Fibroblast of skin of abdomen (primary cell): ENCODE measurements around the gene KRTAP20-2. TPM values are rescaled to one million over a fixed set of nuclear protein-coding genes. Genes with fewer than 3 reads are reported as not detected.

Experiments
- DNase-seq: peaks from one replicate; pipeline ENCODE4 v3.0.0-alpha.2; 2013
- polyA plus RNA-seq, 2 experiments: library from polyadenylated mRNA; unstranded; fragments of 120-200 nt; gene quantifications; one replicate each; pipeline ENCODE4 v1.2.1, GENCODE V29; 2013; ENCODE audit not compliant: insufficient read length in 2 of 2

KRTAP20-2 gene
- polyA plus RNA-seq (2013, experiment 1 of 2; ENCODE audit: insufficient read length): not detected
- polyA plus RNA-seq (2013, experiment 2 of 2; ENCODE audit: insufficient read length): not detected

DNA sequence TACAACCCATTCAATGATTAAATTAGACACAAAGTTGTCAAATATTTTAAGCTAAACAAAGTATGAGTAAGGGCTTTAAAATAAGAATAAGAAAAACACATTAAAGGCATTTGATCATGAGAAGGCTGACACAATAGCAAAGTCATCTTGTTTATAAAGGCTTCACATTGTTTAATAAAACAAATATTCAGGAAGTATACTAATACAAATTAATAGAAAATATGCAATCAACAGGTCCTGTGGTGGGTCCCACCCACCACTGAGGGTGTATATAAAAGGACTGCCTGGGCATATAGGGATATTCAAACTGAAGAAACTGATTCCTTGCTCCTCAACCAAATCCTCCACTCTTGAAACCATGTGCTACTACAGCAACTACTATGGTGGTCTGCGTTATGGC lies at the start of gene KRTAP20-2:
Gene KRTAP20-2 (plus strand): TSS at position 301 of the 400 bp plus-strand sequence. CDS start 58 bp downstream, at position 359.
- DNase-seq: no peak

DNA sequence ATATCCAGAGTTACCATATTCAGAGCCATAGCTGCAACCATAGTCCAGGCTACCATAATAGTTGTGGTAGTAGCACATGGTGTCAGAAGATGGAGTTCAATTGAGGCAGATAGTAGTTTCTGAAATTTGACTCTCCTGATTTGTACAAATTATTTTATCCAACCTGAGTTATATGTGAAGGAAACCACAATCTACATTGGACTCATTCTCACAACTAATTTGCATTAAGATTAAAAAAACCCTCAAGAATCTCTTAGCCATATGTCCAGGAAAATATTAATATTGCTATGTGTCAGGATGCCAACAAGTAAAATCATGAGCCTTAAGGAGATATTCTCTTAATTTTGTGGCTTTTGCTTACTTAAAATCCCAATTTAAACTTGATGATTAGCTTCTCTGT lies 44.7 kb upstream of the KRTAP20-2 start, which contains the start of gene KRTAP22-2:
Gene KRTAP22-2 (minus strand): TSS at position 101 of the 400 bp plus-strand sequence.
- no peak for DNase-seq

DNA sequence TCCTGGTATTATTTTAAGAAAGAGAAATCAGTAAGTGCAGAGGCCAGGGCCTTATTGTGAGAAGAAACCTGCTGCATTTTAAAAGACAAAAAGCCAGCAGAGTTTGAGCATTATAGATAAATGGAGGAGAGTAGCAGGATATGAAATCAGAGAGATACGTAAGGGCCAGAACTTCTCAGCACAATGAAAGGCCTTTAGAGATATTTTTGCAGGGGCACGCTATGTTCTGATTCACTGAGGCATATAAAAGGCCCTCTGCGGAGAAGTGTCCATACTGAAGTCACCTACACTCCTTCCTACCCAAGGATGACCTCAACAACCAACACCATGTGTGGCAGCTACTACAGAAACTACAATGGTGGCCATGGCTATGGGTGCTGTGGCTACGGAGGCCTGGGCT lies 42.9 kb upstream of the KRTAP20-2 start, which contains the start of gene KRTAP6-3:
Gene KRTAP6-3 (plus strand): TSS at position 301 of the 400 bp plus-strand sequence. CDS start 6 bp downstream, at position 307.
- no peak for DNase-seq

DNA sequence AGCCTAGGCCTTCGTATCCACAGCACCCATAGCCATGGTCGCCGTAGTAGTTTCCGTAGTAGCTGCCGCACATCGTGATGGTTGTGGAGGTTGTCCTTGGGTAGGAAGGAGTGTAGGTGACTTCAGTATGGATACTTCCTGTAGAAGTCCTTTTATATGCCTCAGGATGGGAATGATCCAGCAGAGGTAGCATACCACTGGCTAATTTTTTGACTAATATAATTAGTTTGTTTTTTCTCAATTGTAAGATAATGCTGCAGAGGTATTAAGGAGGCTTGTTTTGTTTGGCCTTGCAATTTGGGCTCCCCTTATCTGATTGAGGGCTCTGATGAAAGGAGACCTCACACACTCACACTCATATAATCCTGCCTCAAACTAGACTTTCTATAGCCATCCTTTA lies 36.2 kb upstream of the KRTAP20-2 start, which contains the start of gene KRTAP6-2:
Gene KRTAP6-2 (minus strand): TSS at position 101 of the 400 bp plus-strand sequence. CDS start 28 bp downstream, at position 73.
- no peak for DNase-seq

DNA sequence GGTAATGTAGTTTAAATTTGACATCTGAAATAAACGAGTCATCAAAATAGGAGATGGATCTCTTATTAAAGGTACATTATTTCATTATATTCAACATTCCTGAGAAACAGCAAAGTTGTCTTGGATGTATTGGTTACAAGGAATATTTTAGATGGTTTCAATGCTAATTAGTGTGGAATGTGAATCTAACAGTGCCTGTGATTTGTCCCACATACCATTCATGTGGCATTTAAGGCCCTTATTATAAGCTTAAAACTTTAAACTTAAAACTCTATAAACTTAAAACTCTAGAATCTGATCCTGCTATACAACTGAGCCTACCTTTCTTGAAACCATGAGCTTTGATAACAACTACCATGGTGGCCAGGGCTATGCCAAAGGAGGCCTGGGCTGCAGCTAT lies 34.2 kb upstream of the KRTAP20-2 start, which contains the start of gene KRTAP22-1:
Gene KRTAP22-1 (plus strand): TSS at position 301 of the 400 bp plus-strand sequence.
- DNase-seq: no peak

DNA sequence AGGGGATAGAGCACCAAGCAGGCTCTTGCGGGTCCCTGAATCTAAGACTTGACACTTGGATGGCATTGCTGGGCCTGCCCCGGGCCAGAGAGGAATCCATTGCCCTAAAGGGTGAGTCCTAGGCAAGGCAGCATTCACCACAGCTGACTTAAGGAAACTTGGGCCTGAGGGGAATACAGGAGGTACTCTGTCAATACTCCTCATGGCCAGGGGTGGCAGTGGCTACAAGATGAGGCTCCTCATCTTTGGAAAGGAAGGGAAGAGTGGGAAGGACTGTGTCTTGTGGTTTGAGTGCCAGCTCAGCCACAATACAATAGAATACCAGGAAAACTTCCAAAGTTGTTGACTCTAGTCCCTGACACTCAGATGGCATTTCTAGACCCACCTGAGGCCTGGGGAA lies 29.0 kb upstream of the KRTAP20-2 start:
- DNase-seq: no peak

DNA sequence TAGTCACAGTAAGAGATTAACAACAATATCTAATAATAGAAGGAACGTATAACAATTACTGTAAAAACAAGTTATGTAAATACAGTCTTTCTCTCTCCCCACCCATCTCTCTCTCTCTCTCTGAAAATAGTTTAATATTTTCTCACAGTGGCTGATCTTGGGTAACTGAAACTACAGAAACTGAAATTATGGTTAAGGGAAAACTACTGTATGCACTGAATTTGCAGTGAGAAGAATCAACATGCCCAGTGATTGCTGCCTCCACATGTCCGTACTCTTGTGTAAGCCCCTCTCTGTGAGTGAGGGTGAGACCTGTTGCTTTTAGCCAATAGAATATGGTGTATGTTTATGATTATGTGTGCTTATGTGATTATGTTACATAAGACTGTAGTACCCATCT lies 22.9 kb upstream of the KRTAP20-2 start:
- DNase-seq: no peak

DNA sequence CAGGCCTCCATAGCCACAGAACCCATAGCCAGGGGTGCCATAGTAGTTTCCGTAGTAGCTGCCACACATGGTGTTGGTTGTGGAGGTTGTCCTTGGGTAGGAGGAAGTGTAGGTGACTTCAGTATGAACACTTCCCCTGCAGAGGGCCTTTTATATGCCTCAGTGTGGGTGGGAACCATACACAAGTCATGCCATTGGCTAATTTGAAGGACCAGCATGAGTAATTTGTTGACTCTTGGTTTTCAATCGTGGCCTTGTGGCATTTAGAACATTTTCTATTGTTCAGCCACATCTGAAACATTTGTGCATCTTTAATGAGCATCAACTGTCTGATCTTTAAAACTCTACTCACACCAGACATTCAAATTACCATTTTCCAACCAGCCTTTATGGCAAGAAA lies 21.2 kb upstream of the KRTAP20-2 start, which contains the start of gene KRTAP6-1:
Gene KRTAP6-1 (minus strand): TSS at position 95 of the 400 bp plus-strand sequence. CDS start 26 bp downstream, at position 69.
- no peak for DNase-seq

DNA sequence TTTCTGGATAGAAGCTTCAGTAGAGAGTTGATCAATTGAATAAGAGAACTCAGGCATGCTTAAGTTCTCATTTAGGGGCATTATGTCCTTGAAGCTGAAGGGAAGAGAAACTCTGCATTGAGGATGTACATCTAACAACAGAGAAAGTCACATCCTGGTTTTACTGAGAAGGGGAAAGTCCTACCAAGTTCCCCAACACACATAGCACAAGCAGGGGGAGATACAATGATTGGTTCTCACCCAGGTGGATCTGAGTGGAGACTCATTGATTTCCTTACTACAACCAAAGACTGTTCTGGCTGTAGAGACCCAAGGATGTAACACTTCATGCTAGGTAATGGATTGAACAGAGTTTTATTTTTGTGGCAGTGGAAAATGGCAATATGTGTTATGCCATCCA lies 19.8 kb upstream of the KRTAP20-2 start:
- no peak for DNase-seq

DNA sequence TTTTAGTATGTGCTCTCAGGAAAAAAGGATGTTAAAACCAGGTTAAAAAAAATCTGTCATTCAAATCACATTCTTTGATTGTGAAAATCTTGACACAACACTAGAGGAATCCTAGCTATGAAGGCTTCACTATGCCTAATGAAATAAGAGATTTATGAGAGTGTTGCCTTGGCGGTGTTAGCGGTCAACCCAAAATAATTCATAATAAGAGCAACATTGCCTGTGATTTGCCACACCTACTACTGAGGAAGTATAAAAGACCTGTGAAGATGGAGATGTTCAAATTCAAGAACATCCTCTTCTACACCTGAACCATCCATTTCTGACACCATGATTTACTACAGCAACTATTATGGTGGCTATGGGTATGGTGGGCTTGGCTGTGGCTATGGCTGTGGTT lies 18.9 kb upstream of the KRTAP20-2 start, which contains the start of gene KRTAP20-1:
Gene KRTAP20-1 (plus strand): TSS at position 301 of the 400 bp plus-strand sequence. CDS start 30 bp downstream, at position 331.
- DNase-seq: no peak

DNA sequence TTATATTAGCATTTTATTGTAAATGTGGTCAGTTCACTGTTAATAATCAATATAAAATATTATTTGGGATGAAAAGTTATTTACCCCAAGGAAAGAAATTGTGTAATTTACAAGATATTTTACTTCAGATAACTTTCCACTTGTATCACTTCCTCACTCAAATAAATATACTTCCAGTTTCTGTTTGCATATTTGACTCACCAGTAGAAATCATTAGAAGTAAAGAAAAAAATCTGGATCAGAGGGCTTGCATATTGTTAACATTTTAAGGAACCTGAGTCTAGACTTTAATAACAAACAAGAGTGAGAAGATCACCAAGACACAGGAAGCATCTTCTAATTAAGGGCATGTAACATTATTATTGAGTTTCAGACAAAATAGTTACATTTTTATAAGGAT lies 14.9 kb upstream of the KRTAP20-2 start:
- no peak for DNase-seq

DNA sequence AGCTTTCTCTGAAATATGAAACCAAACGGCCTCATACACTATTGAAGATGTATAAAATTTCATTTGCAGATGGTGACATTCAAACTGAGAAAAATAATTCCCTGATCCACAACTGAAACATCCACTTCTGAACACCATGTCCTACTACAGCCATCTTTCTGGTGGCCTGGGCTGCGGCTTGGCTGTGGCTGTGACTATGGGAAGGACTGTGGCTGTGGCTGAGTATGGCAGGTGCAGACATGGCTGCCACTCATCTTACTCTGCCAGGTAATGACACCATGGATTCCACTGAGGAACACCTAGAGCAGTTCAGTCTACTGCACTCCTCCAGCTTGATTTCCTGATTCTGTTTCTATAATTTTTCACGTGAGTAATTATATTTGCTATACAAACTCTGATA lies 14.5 kb upstream of the KRTAP20-2 start, which contains the start of gene KRTAP20-4:
Gene KRTAP20-4 (plus strand): TSS at position 106 of the 400 bp plus-strand sequence.
- no peak for DNase-seq

DNA sequence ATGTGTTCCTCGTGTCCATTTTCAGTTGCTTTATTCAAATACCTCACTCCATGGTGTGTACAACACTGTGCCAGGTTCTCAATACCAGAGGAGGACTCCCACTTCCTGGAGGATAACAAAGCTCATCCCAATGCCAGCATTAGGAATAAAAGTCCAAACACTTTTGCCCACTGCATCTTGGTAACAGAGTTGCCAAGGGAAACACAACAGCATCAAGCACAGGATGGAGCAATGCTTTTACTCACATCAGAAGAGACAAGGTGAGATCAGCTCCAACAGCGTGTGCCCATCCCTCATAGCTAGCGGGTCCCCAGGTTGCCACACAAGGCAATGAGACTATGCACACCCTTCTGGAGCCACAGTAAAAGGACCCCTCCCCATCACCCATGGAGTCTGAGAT lies 11.6 kb upstream of the KRTAP20-2 start:
- no peak for DNase-seq

DNA sequence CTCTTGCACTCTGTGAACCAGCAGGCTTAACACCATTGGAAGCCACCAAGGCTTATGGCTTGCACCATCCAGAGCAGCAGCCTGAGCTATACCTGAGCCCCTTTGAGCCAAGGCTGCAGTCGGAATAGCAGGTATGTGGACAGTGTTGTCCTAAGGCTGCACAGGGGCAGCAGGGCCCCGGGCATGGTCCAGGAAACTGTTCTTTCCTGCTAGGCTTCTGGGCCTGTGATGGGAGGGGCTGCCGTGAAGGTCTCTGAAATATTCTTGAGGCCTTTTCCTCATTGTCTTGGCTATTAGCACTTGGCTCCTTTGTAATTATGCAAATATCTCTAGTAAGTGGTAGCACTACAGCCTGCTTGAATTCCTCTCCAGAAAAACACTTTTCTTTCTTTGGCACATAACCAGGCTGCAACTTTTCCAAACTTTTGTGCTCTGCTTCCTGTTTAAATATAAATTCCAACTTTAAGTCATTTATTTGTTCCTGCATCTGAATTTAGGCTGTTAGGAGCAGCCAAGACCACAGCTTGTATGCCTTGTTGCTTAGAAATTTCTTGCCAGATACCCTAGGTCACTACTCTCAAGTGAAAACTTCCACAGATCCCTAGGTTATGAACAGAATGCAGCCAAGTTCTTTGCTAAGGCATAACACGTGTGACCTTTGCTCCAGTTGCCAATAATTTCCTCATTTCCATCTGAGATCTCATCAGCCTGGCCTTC lies 9.4 kb upstream of the KRTAP20-2 start:
- DNase-seq: no peak

DNA sequence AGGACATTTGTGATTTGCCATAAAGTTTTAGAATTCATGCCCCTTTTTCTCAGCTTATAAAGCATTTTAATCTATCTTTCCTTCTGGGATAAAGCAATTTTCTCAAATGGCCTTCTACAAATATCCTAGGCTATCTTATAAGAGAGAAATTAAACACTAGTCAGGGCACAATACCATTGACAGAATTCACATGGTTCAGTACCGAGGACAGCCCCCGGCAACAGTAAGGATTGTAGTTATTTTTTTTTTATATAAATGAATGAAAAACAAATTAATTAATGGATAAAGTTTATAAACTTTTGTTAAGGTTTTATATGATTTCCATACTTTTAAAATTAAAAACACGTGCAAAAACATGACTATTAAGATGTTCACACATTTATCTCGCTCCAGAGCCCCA lies 6.9 kb upstream of the KRTAP20-2 start:
- DNase-seq: no peak

DNA sequence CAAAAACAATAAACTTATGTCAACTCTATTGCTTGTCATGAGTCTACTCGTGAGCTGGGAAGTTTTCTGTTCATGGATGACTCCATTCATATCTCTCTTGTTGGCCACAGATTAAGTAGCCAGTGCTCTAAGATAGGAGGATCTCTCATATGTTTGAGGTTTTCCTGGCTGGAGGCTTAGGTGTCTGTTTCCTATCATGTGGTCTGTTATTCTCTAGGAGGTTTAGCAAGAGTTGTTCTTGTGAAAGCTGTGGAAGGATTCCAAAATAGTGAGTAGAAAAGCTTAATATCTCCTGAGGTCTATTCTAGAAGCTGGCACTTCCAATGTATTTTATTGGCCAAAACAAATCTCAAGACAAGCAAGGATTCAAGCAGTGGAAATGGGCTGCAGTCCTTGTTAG lies 5.8 kb upstream of the KRTAP20-2 start:
- DNase-seq: no peak

DNA sequence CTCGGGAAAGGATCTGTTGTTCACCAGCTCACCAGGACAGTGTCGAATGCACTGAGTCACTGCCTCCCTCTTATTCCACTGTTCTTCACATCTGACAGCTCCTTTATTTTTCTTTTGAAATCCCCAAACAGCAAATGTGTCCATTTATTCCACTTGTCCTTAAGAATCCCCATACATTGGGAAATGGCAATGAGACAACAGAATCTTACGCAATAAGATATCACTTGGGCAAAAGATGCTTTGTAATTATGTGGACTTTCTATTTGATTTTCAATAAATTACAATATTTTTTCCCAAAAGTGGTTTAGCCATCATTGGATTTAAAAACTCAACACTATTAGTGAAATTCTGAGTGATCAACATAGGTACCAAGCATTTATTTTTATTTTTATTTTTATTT lies 3.7 kb downstream of the KRTAP20-2 start:
- no peak for DNase-seq

DNA sequence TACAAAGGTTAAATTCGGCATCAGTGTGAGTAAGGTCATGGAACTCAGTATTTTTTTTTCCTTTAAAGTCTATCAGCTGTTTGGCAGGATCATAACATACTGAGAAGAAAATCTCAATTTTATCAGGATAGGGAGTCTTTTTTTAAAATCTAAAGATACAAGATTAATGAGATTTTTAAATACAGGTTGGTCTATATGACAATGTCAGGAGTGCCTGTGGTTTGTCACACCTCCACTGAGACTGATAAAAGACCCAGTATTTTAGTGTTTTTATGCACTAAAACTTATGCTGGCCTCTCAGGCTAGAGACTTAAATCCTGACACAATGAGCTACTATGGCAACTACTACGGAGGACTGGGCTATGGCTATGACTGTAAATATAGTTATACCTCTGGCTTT lies 7.6 kb downstream of the KRTAP20-2 start, which contains the start of gene KRTAP20-3:
Gene KRTAP20-3 (plus strand): TSS at position 301 of the 400 bp plus-strand sequence.
- DNase-seq: no peak

DNA sequence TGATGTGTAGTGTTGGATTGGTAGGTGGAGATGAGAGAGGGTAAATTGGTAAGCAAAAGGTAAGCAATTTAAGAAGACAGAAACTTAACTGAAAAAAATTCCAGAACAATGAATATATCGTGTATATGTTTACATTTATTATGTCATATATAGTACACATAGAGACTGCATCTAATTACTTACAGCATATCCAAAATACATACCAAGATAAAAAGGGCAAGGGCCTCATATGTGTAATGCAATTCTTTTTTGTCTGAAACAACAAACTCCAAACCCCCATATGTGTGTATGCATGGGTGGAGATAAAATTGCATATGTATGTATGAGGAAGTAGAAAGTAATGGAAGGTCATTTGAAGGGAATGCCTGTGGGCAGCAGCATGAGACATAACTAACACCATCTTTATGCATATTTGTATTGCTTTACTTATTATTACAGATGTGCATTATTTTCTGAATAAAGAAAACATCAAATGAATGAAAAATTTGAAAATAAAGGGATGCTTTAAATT lies 12.0 kb downstream of the KRTAP20-2 start:
- no peak for DNase-seq

DNA sequence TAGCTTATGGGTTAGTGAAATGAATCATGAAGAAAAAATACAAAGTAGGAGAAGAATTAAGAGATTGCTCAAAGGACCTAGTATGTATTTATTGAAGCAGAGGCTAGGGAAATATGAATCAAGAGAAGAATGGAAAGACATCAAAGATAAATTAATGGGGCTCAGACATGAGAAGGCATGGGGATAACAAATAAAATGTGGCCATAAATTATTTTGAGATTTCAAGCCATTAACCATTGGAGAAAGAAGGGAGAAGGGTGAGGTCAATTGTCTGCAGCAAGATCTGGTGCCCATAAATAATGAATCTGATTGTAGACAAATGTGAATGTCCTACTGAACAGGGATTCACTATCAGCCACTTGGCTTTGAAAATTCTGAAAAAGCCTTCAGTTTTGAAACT lies 17.9 kb downstream of the KRTAP20-2 start:
- DNase-seq: peak; percentile 6

DNA sequence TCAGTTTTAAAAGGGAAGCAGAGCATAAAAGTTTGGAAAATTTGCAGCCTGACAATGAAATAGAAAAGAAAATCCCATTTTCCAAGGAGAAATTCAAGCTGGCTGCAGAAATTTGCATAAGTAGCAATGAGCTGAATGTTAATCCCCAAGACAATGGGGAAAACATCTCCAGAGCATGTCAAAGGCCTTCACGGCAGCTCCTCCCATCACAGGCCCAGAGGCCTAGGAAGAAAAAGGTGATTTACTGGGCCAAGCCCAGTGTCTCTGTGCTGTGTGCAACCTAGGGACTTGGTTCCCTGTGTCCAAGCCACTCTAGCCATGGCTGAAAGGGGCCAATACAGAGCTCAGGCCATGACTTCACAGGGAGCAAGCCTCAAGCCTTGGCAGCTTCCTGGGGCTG lies 33.8 kb downstream of the KRTAP20-2 start:
- DNase-seq: no peak

DNA sequence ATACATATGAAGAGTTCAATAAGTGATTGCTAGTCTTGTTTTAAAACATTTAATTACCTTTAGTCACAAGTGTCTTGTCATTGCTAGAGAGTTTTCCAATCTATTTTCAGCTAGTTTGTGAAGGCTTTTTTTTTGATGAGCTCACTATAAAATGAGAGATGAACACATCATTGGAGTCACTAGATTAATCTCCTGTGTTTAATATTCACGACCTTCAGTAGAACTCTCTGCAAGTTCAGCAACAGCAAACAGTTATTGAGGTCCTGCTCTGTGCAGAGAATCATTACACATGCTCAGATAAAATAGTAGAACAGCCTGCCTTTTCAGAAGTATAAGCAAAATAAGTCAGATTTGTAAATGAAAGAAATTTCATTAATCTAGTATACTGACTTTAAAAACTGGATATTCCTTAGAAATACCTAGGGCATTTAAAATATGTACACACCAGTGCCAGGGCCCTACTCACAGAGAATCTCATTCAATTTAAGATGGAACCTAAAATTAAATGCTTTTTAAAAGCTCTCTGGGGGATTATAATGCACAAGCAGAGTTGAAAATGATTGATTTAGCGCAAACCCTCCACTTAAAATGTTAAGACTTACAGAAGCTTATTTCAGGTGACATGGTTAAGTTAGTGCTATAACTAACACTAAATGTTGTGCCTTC lies 38.1 kb downstream of the KRTAP20-2 start:
- no peak for DNase-seq

DNA sequence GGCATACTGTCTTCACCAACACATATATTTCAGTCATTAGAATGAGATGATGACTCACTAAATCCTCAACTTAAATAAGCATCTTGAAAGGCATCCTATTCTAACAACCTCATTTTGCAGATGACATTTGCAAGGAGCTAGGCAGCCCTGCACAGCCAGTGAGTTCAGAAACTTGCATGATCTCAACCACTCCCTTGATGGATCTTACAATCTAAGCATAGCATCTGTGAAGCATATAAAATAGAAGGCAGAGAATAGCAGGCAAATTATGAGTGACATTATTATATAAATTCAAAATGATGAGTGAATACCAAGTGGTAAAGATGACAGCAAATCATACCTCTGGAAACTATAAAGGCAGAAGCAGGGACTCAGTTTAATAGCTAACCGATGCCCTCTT lies 39.3 kb downstream of the KRTAP20-2 start:
- peak; percentile 1 for DNase-seq
